ENCODE data around the gene CDH4. TPM values are rescaled to one million over a fixed set of nuclear protein-coding genes. Genes with fewer than 3 reads are reported as not detected.

The CDH4 gene
- total RNA-seq, 2 experiments from 2014 or later = not detected

- H3K4me3 ChIP-seq (ENCODE audit: low read depth, low read length, poor library complexity, severe bottlenecking) = no peak overlapping the region
- H3K27ac ChIP-seq (ENCODE audit: low read depth, low read length, poor library complexity, severe bottlenecking) = no peak overlapping the region
- intact Hi-C loops (cut with micrococcal nuclease; ENCODE audit: unreplicated experiment) = no loop called here
- H3K4me2 ChIP-seq (ENCODE audit: low read length) = no peak overlapping the region
- TF ChIP-seq EZH2phosphoT487 (IDR thresholded peaks at IDR 0.05; ENCODE audit: borderline replicate concordance, low read depth, low read length) (no peak), CTCF (conservative IDR thresholded peaks at IDR 0.05; ENCODE audit: low read length) (no peak)
- no peaks in the 10 kb centered on the region for H3K4me1 ChIP-seq (ENCODE audit: insufficient read depth, low read length, poor library complexity, severe bottlenecking)
- H3K36me3 ChIP-seq (ENCODE audit: insufficient read depth, low read length) = no peaks in the 10 kb centered on the region
- CTCF ChIA-PET (ENCODE audit: unreplicated experiment) = no interaction called here
- no peaks in the 10 kb centered on the region for H4K20me1 ChIP-seq (ENCODE audit: insufficient read depth, low read length)
- no peaks in the 10 kb centered on the region for H3K9me3 ChIP-seq (ENCODE audit: low read length)
- no peaks in the 10 kb centered on the region for H3K79me2 ChIP-seq (ENCODE audit: insufficient read depth, low read depth, low read length)
- no peak for DNase-seq (ENCODE audit: low spot score)
- no peaks in the 10 kb centered on the region for H3K9me2 ChIP-seq (ENCODE audit: insufficient read depth, low read length)
- BruUV-seq (replicated peaks) = no TSS peak
- H2AFZ ChIP-seq (ENCODE audit: low read length) = no peak overlapping the region
- POLR2A ChIA-PET = no interaction called here
Measured at GRCh38 chr20:61369731-61370520, 117.9 kb downstream of the CDH4 start.

DNA sequence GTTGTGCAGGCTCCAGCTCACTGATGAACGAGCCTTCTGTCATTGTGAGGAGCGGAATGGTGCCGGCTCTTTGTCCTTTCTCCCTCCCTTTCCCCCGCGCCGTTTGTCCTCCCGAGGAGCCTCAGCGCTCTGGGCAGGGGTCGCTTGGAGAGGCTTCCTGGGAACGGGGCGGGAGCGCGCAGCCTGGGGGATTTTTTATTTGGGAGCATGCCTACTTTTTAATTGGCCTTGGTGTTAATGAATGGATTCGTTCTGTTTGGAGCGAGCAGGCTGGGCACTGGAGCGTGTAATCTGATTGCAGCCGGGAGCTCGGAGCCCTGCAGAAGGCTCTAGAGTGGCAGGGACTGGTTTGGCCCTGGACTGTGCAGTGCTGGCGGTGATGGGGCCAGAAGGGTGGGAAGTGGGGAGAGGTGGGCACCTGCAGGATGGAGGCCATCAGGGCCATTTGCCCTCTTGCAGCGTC is 118.8 kb downstream of the CDH4 start:
- no peaks in the 10 kb centered on the region for H3K9me3 ChIP-seq (ENCODE audit: low read length)
- no peak for DNase-seq (ENCODE audit: low spot score)
- no peaks in the 10 kb centered on the region for H4K20me1 ChIP-seq (ENCODE audit: insufficient read depth, low read length)
- H3K4me3 ChIP-seq (ENCODE audit: low read depth, low read length, poor library complexity, severe bottlenecking) = no peak overlapping the region
- intact Hi-C loops (cut with micrococcal nuclease; ENCODE audit: unreplicated experiment) = no loop called here
- H3K36me3 ChIP-seq (ENCODE audit: insufficient read depth, low read length) = no peaks in the 10 kb centered on the region
- BruUV-seq (replicated peaks) = no TSS peak
- H3K79me2 ChIP-seq (ENCODE audit: insufficient read depth, low read depth, low read length) = no peaks in the 10 kb centered on the region
- H2AFZ ChIP-seq (ENCODE audit: low read length) = no peak overlapping the region
- no peaks in the 10 kb centered on the region for H3K9me2 ChIP-seq (ENCODE audit: insufficient read depth, low read length)
- ChIA-PET POLR2A (no interaction called here), CTCF (ENCODE audit: unreplicated experiment) (no interaction called here)
- H3K4me1 ChIP-seq (ENCODE audit: insufficient read depth, low read length, poor library complexity, severe bottlenecking) = no peaks in the 10 kb centered on the region
- no peak overlapping the region for H3K27ac ChIP-seq (ENCODE audit: low read depth, low read length, poor library complexity, severe bottlenecking)
- no peak overlapping the region for H3K4me2 ChIP-seq (ENCODE audit: low read length)
- TF ChIP-seq CTCF (conservative IDR thresholded peaks at IDR 0.05; ENCODE audit: low read length) = no peak
- no peak for TF ChIP-seq EZH2phosphoT487 (IDR thresholded peaks at IDR 0.05; ENCODE audit: borderline replicate concordance, low read depth, low read length)

DNA sequence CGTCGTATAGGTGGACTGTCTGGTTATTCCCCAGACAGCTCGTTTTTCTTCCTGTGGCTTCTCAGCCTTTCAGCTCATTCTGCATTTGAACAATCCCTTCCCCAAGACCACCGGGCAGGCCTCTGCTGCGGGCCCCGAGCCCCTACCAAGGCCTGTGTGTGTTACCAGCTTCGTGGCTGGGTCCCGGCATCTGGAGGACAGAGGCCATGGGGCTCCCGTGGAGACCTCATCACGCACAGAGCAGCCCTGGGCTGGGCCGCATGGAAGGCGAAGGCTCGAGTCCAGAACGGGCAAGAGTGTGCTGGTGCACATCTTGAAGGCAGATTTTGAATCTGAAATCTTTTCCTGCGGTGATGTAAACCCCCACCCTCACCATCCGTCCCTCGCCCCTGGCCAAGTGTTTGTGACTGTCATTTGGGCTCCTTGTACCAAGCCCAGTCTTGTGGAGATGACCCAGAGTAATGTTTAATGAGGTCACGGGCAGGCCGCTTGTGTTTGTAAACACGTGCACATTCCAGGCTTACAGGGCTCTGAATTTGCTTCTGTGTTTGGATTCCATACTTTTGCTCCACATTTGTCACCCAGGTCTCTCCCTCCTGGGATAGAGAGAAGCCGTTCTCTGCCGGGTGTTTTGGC is 119.6 kb downstream of the CDH4 start:
- no peaks in the 10 kb centered on the region for H3K4me1 ChIP-seq (ENCODE audit: insufficient read depth, low read length, poor library complexity, severe bottlenecking)
- H3K9me2 ChIP-seq (ENCODE audit: insufficient read depth, low read length) = no peaks in the 10 kb centered on the region
- H3K36me3 ChIP-seq (ENCODE audit: insufficient read depth, low read length) = no peaks in the 10 kb centered on the region
- H2AFZ ChIP-seq (ENCODE audit: low read length) = no peak overlapping the region
- no peak for DNase-seq (ENCODE audit: low spot score)
- no peak overlapping the region for H3K27ac ChIP-seq (ENCODE audit: low read depth, low read length, poor library complexity, severe bottlenecking)
- no peak overlapping the region for H3K4me2 ChIP-seq (ENCODE audit: low read length)
- ChIA-PET CTCF (ENCODE audit: unreplicated experiment) (no interaction called here), POLR2A (no interaction called here)
- H3K4me3 ChIP-seq (ENCODE audit: low read depth, low read length, poor library complexity, severe bottlenecking) = no peak overlapping the region
- H3K79me2 ChIP-seq (ENCODE audit: insufficient read depth, low read depth, low read length) = no peaks in the 10 kb centered on the region
- H3K9me3 ChIP-seq (ENCODE audit: low read length) = no peaks in the 10 kb centered on the region
- H4K20me1 ChIP-seq (ENCODE audit: insufficient read depth, low read length) = no peaks in the 10 kb centered on the region
- no TSS peak for BruUV-seq (replicated peaks)
- intact Hi-C loops (cut with micrococcal nuclease; ENCODE audit: unreplicated experiment) = no loop called here
- TF ChIP-seq EZH2phosphoT487 (IDR thresholded peaks at IDR 0.05; ENCODE audit: borderline replicate concordance, low read depth, low read length) (no peak), CTCF (conservative IDR thresholded peaks at IDR 0.05; ENCODE audit: low read length) (no peak)

Data from OCI-LY7 (cell line).